Endothelial cell of umbilical vein (primary cell): ENCODE data around the gene MKLN1. TPM values are rescaled to one million over a fixed set of nuclear protein-coding genes. Genes with fewer than 3 reads are reported as not detected.

Experiments used
- BruUV-seq: library from RNA; stranded (reverse); fragments of 400-500 nt; replicated peaks from 2 replicates; lab custom pipeline; 2021; lab: Mats Ljungman, UMichigan
- CTCF ChIA-PET: fragments of 300-600, 350-600 bp; sonication (Branson Sonifier 250); formaldehyde crosslinking; loops from one replicate; lab custom pipeline; 2021; ENCODE audit warnings: antibody characterized with exemption, inconsistent platforms; lab: Charles Lee
- POLR2A ChIA-PET: fragments of 300-600, 350-600 bp; sonication (Branson Sonifier 250); formaldehyde crosslinking; loops from one replicate; lab custom pipeline; 2021; ENCODE audit warnings: antibody characterized with exemption, inconsistent platforms; lab: Charles Lee
- DNase-seq: peaks from one replicate; pipeline ENCODE4 v3.0.0-alpha.2; 2011; ENCODE audit warnings: low read depth, low spot score
- FAIRE-seq: peaks from 2 replicates; lab custom pipeline; 2011; peaks lifted over from hg19 to GRCh38; lab: Jason Lieb, UNC
- H2AFZ ChIP-seq: 2 replicates; pipeline ENCODE4 v1.6.0; 2012; ENCODE audit warnings: low read depth, low read length, control low read depth, inconsistent platforms
- H3K27ac ChIP-seq: 2 replicates; pipeline ENCODE4 v1.5.1; 2011; ENCODE audit warnings: low read depth, mild to moderate bottlenecking, control low read depth, low read length, moderate library complexity; ENCODE audit not compliant: insufficient read depth
- H3K27me3 ChIP-seq, 2 experiments: 2 replicates each; pipeline versions ENCODE4 v1.6.0 to v1.6.1; 2011; ENCODE audit warnings: low read length in 2 of 2, mixed read lengths in 1 of 2; ENCODE audit not compliant: control insufficient read depth in 2 of 2, insufficient read depth in 2 of 2
- H3K36me3 ChIP-seq, 2 experiments: 2 replicates in 1 of 2; 3 replicates in 1 of 2; pipeline ENCODE4 v1.5.1; 2011; ENCODE audit warnings: low read length in 2 of 2, mild to moderate bottlenecking in 1 of 2, moderate library complexity in 1 of 2; ENCODE audit not compliant: control insufficient read depth in 2 of 2, insufficient read depth in 2 of 2; ENCODE audit errors: extremely low read depth in 1 of 2
- H3K4me1 ChIP-seq: 3 replicates; pipeline ENCODE4 v1.5.1; 2011; ENCODE audit warnings: mild to moderate bottlenecking, low read length; ENCODE audit not compliant: control insufficient read depth, insufficient read depth; ENCODE audit errors: extremely low read depth
- H3K4me2 ChIP-seq: 2 replicates; pipeline ENCODE4 v1.6.1; 2011; ENCODE audit warnings: low read length, control low read depth, mixed read lengths; ENCODE audit not compliant: insufficient read depth
- H3K4me3 ChIP-seq, 3 experiments: fragments of 200-600 bp in 1 of 3; sonication (generic), shearing (Covaris generic) in 1 of 3; replicated peaks in 1 of 3; 2 replicates each; pipeline ENCODE4 v1.5.1; 2011 to 2016; ENCODE audit warnings: control low read depth in 3 of 3, low read length in 3 of 3, mild to moderate bottlenecking in 2 of 3, inconsistent platforms in 1 of 3, low read depth in 1 of 3, moderate library complexity in 1 of 3; ENCODE audit not compliant: insufficient read depth in 1 of 3
- H3K79me2 ChIP-seq: 2 replicates; pipeline ENCODE4 v1.6.0; 2012; ENCODE audit warnings: low read length, inconsistent platforms; ENCODE audit not compliant: control insufficient read depth, insufficient read depth
- H3K9ac ChIP-seq: replicated peaks from 2 replicates; pipeline ENCODE3; 2011; ENCODE audit warnings: low read length, control low read depth; ENCODE audit not compliant: insufficient read depth; ENCODE audit errors: extremely low read depth
- H3K9me1 ChIP-seq: replicated peaks from 3 replicates; pipeline ENCODE4 v1.6.0; 2011; ENCODE audit warnings: mild to moderate bottlenecking, low read length; ENCODE audit not compliant: control insufficient read depth, insufficient read depth; ENCODE audit errors: extremely low read depth
- H3K9me3 ChIP-seq: replicated peaks from 2 replicates; pipeline ENCODE4 v1.5.1; 2012; ENCODE audit warnings: low read length, inconsistent platforms; ENCODE audit not compliant: control insufficient read depth, insufficient read depth
- H4K20me1 ChIP-seq: replicated peaks from 2 replicates; pipeline ENCODE3; 2011; ENCODE audit warnings: mild to moderate bottlenecking, low read length; ENCODE audit not compliant: control insufficient read depth, insufficient read depth; ENCODE audit errors: extremely low read depth
- CTCF ChIP-seq, 2 donors: IDR thresholded peaks; 1 replicate in 1 of 2; 2 replicates in 1 of 2; pipeline ENCODE4 v1.5.1; 2011; ENCODE audit warnings: low read length in 2 of 2, mild to moderate bottlenecking in 2 of 2, moderate library complexity in 2 of 2, control low read depth in 1 of 2, inconsistent platforms in 1 of 2, low read depth in 1 of 2; ENCODE audit not compliant: insufficient read depth in 1 of 2; ENCODE audit errors: extremely low read depth in 1 of 2
- EZH2 ChIP-seq: IDR thresholded peaks from 2 replicates; pipeline ENCODE4 v1.6.1; 2012; ENCODE audit warnings: borderline replicate concordance, low read depth, mild to moderate bottlenecking, moderate library complexity, low read length, inconsistent platforms; ENCODE audit not compliant: severe bottlenecking
- GATA2 ChIP-seq: IDR thresholded peaks from 2 replicates; pipeline ENCODE4 v1.7.0; 2011; ENCODE audit warnings: low read depth, mild to moderate bottlenecking, moderate library complexity, mixed read lengths, low read length; ENCODE audit not compliant: insufficient read length, insufficient read depth
- JUN ChIP-seq: IDR thresholded peaks from 2 replicates; pipeline ENCODE4 v1.6.1; 2011; ENCODE audit warnings: borderline replicate concordance, low read depth; ENCODE audit not compliant: insufficient read length, insufficient read depth
- MYC ChIP-seq: IDR thresholded peaks from one replicate; pipeline ENCODE4 v1.6.1; 2011; ENCODE audit warnings: mild to moderate bottlenecking, low read depth, low read length
- POLR2AphosphoS5 ChIP-seq: IDR thresholded peaks from 2 replicates; pipeline ENCODE4 v1.6.1; 2012; ENCODE audit warnings: low read depth, mild to moderate bottlenecking, control low read depth, low read length, moderate library complexity; ENCODE audit not compliant: insufficient read depth
- dilution Hi-C: fragments of 300-500 bp; cut with MboI; formaldehyde crosslinking; loops from one replicate; pipeline ENCODE4 v1.15.0; 2019; ENCODE audit warnings: low sequenced_read_pairs; ENCODE audit not compliant: extremely low pct_ligation_motif_present
- intact Hi-C: fragments of 100-400 bp; cut with micrococcal nuclease; formaldehyde crosslinking; loops from one replicate; pipeline ENCODE4 v1.10.0; 2022
- polyA plus RNA-seq, 4 experiments: library from polyadenylated mRNA; depleted of rRNA in 3 of 4; stranded (reverse) in 3 of 4; unstranded in 1 of 4; fragments of >200 nt; gene quantifications; 2 replicates each; pipeline versions ENCODE4 v1.2.1 to v1.2.3, GENCODE V29; 2011 to 2012; ENCODE audit warnings: missing spikeins in 1 of 4
- total RNA-seq: library from RNA; stranded (reverse); gene quantifications from 2 replicates; pipeline ENCODE4 v1.2.3, GENCODE V29; 2021

Gene MKLN1
- total and polyA plus RNA-seq, 2 donors (not counting 3 experiments of a cell fraction or from before 2014, with no cell fraction given): 12.2 to 32.1 TPM

GRCh38 chr7:131543298-131543697 is 215.6 kb downstream of the MKLN1 start:
- H3K27me3 ChIP-seq: no peaks in the 10 kb centered on the region
- DNase-seq (no peak), FAIRE-seq (peak; percentile 56)
- peaks cover 88% of the 10 kb centered on the region for H3K79me2 ChIP-seq
- dilution Hi-C loops (no loop called here), intact Hi-C loops (no loop called here)
- no peak overlapping the region for H3K9ac ChIP-seq
- H4K20me1 ChIP-seq: no peaks in the 10 kb centered on the region
- H3K36me3 ChIP-seq: no peaks in the 10 kb centered on the region
- no peaks in the 10 kb centered on the region for H3K9me1 ChIP-seq
- H3K4me3 ChIP-seq: no peak overlapping the region
- ChIA-PET POLR2A (interaction anchor here (1.3 kb wide), 1 partner anchor 10 kb away, joined by 3 read pairs; no protein-coding TSS in a partner anchor), CTCF (interaction anchor here (1.0 to 4.7 kb wide), 4 partner anchors 10 to 111 kb away, joined by 3 to 29 read pairs (median 14); no protein-coding TSS in a partner anchor)
- no peak overlapping the region for H3K4me2 ChIP-seq
- H3K9me3 ChIP-seq: no peaks in the 10 kb centered on the region
- peaks cover 54% of the 10 kb centered on the region for H3K4me1 ChIP-seq
- TF ChIP-seq EZH2 (no peak), JUN (no peak), POLR2AphosphoS5 (no peak), GATA2 (no peak), CTCF (IDR thresholded peaks at IDR 0.05; ENCODE audit: extremely low read depth in 1 of 2, insufficient read depth in 1 of 2, low read depth in 1 of 2, low read length in 2 of 2) (no peak), MYC (no peak)
- H2AFZ ChIP-seq: no peak overlapping the region
- no TSS peak for BruUV-seq
- H3K27ac ChIP-seq: no peak overlapping the region
